HepG2 (cell line): ENCODE measurements around the gene GPATCH8. TPM values are rescaled to one million over a fixed set of nuclear protein-coding genes. Genes with fewer than 3 reads are reported as not detected.
"Not testable (repeated sequence)": the region's sequence is repeated elsewhere in the genome, so short reads cannot be mapped to it uniquely, and the experiment has no call there.

Experiments used
- ATAC-seq: fragments of 200-7000 bp; cut with Tn5 transposase; 3 replicates; pipeline ENCODE4 v1.9.1; 2020; ENCODE audit warnings: mild to moderate bottlenecking, moderate library complexity
- BruUV-seq: library from RNA; stranded (reverse); fragments of 400-500 nt; replicated peaks from 2 replicates; lab custom pipeline; 2021; lab: Mats Ljungman, UMichigan
- CTCF ChIA-PET: fragments of 300-600 bp; formaldehyde crosslinking; extraction: SDS; loops from one replicate; lab custom pipeline; 2021; ENCODE audit warnings: low total read pairs, inconsistent platforms, low intra/inter-chr PET ratio; lab: Yijun Ruan, JAX
- POLR2A ChIA-PET: fragments of 350-600 bp; sonication (Branson Sonifier 250); formaldehyde crosslinking; loops from one replicate; lab custom pipeline; 2020; ENCODE audit warnings: antibody characterized with exemption, inconsistent platforms; lab: Yijun Ruan, JAX
- DNase-seq: peaks from one replicate; pipeline ENCODE4 v3.0.0-alpha.2; 2015; ENCODE audit warnings: low spot score
- FAIRE-seq: peaks from 3 replicates; lab custom pipeline; 2011; peaks lifted over from hg19 to GRCh38; lab: Jason Lieb, UNC
- H2AFZ ChIP-seq: one replicate; pipeline ENCODE4 v1.6.1; 2011; ENCODE audit warnings: low read length, inconsistent platforms
- H3K27ac ChIP-seq: fragments of 300-600 bp; 3 replicates; pipeline ENCODE4 v1.8.0; 2011; ENCODE audit warnings: mixed run types, mild to moderate bottlenecking, mixed read lengths, low read length, inconsistent platforms; ENCODE audit not compliant: insufficient read depth; ENCODE audit errors: extremely low read length
- H3K27me3 ChIP-seq, 2 experiments: fragments of 200-600 bp in 1 of 2; 2 replicates in 1 of 2; 3 replicates in 1 of 2; pipeline versions ENCODE4 v1.6.0 to v1.8.0; 2011; ENCODE audit warnings: low read length in 2 of 2, mild to moderate bottlenecking in 2 of 2, moderate library complexity in 2 of 2, inconsistent platforms in 1 of 2; ENCODE audit not compliant: insufficient read depth in 2 of 2, control insufficient read depth in 1 of 2
- H3K36me3 ChIP-seq, 2 experiments: fragments of 200-600 bp in 1 of 2; replicated peaks in 1 of 2; 2 replicates in 1 of 2; 3 replicates in 1 of 2; pipeline versions ENCODE4 v1.5.1 to v1.8.0; 2011; ENCODE audit warnings: low read length in 2 of 2, inconsistent platforms in 1 of 2; ENCODE audit not compliant: insufficient read depth in 2 of 2, control insufficient read depth in 1 of 2
- H3K4me1 ChIP-seq: 2 replicates; pipeline ENCODE4 v1.5.1; 2012; ENCODE audit warnings: low read length, inconsistent platforms; ENCODE audit not compliant: insufficient read depth
- H3K4me2 ChIP-seq: 2 replicates; pipeline ENCODE4 v1.6.0; 2011; ENCODE audit warnings: low read depth, low read length, inconsistent platforms
- H3K4me3 ChIP-seq, 3 experiments: fragments of 200-600 bp in 1 of 3; sonication (generic), shearing (Covaris generic) in 1 of 3; replicated peaks in 1 of 3; 2 replicates each; pipeline ENCODE4 v1.5.1; 2011 to 2016; ENCODE audit warnings: low read length in 3 of 3, inconsistent platforms in 2 of 3, low read depth in 2 of 3, mild to moderate bottlenecking in 2 of 3, control low read depth in 1 of 3, mixed read lengths in 1 of 3; ENCODE audit not compliant: insufficient read depth in 1 of 3
- H3K79me2 ChIP-seq: one replicate; pipeline ENCODE4 v1.6.1; 2011; ENCODE audit warnings: low read length, inconsistent platforms; ENCODE audit not compliant: insufficient read depth
- H3K9ac ChIP-seq: 2 replicates; pipeline ENCODE4 v1.6.0; 2011; ENCODE audit warnings: mild to moderate bottlenecking, low read depth, low read length, inconsistent platforms; ENCODE audit not compliant: insufficient read depth
- H3K9me3 ChIP-seq: 2 replicates; pipeline ENCODE4 v1.5.1; 2012; ENCODE audit warnings: mild to moderate bottlenecking, low read length
- H4K20me1 ChIP-seq: 2 replicates; pipeline ENCODE4 v1.6.0; 2011; ENCODE audit warnings: inconsistent platforms, mild to moderate bottlenecking, low read length, moderate library complexity; ENCODE audit not compliant: insufficient read depth
- CEBPB ChIP-seq: IDR thresholded peaks from 2 replicates; pipeline ENCODE4 v1.6.1; 2011; ENCODE audit warnings: low read depth, low read length, improper control_type of control experiment, borderline replicate concordance
- CEBPG ChIP-seq: IDR thresholded peaks from 2 replicates; pipeline ENCODE4 v1.6.1; 2016
- CREB1 ChIP-seq, 2 experiments: fragments of 450-650 bp in 1 of 2; IDR thresholded peaks; 2 replicates each; pipeline ENCODE4 v1.6.1; 2016 to 2017; ENCODE audit warnings: control low read depth in 1 of 2, mild to moderate bottlenecking in 1 of 2, missing compliant biosample characterization in 1 of 2, missing genetic modification characterization in 1 of 2
- FOSL2 ChIP-seq: sonication (generic); formaldehyde crosslinking; IDR thresholded peaks from 2 replicates; pipeline ENCODE4 v1.4.0; 2020; ENCODE audit warnings: missing genetic modification reagents
- GATAD2A ChIP-seq: IDR thresholded peaks from 2 replicates; pipeline ENCODE4 v1.6.1; 2016
- HDAC1 ChIP-seq: sonication (generic); formaldehyde crosslinking; IDR thresholded peaks from 2 replicates; pipeline ENCODE4 v1.5.1; 2020; ENCODE audit warnings: mild to moderate bottlenecking, missing genetic modification reagents
- HNF4A ChIP-seq: sonication (generic); formaldehyde crosslinking; IDR thresholded peaks from 2 replicates; pipeline ENCODE4 v1.4.0; 2020; ENCODE audit warnings: missing genetic modification reagents
- HOXA3 ChIP-seq: sonication (generic); formaldehyde crosslinking; IDR thresholded peaks from 2 replicates; pipeline ENCODE4 v1.5.0; 2020; ENCODE audit warnings: missing genetic modification reagents
- KAT8 ChIP-seq: IDR thresholded peaks from 2 replicates; pipeline ENCODE4 v1.6.1; 2016; ENCODE audit warnings: missing genetic modification reagents, missing compliant biosample characterization
- POLR2A ChIP-seq, 2 experiments: IDR thresholded peaks; 2 replicates each; pipeline ENCODE4 v1.6.1; 2011; ENCODE audit warnings: low read depth in 2 of 2, low read length in 2 of 2, mild to moderate bottlenecking in 1 of 2, moderate library complexity in 1 of 2; ENCODE audit not compliant: insufficient read depth in 1 of 2
- SAP130 ChIP-seq: IDR thresholded peaks from 2 replicates; pipeline ENCODE4 v1.6.1; 2016; ENCODE audit warnings: low read depth
- YEATS2 ChIP-seq: sonication (generic); formaldehyde crosslinking; IDR thresholded peaks from 2 replicates; pipeline ENCODE4 v1.4.0; 2020; ENCODE audit warnings: missing genetic modification reagents, borderline replicate concordance
- ZFP37 ChIP-seq: sonication (generic); formaldehyde crosslinking; IDR thresholded peaks from 2 replicates; pipeline ENCODE4 v1.4.0; 2020; ENCODE audit warnings: missing genetic modification reagents, borderline replicate concordance
- ZFX ChIP-seq: sonication (generic); formaldehyde crosslinking; IDR thresholded peaks from 2 replicates; pipeline ENCODE4 v1.4.0; 2020; ENCODE audit warnings: mild to moderate bottlenecking, low read depth, missing genetic modification reagents, moderate library complexity
- ZFY ChIP-seq: sonication (generic); formaldehyde crosslinking; IDR thresholded peaks from 2 replicates; pipeline ENCODE4 v1.4.0; 2020; ENCODE audit warnings: missing genetic modification reagents
- ZNF121 ChIP-seq: sonication (generic); formaldehyde crosslinking; IDR thresholded peaks from 2 replicates; pipeline ENCODE4 v1.5.0; 2020; ENCODE audit warnings: mild to moderate bottlenecking, missing genetic modification reagents
- ZNF460 ChIP-seq: sonication (generic); formaldehyde crosslinking; IDR thresholded peaks from 2 replicates; pipeline ENCODE4 v1.5.1; 2020; ENCODE audit warnings: missing genetic modification reagents, mild to moderate bottlenecking, borderline replicate concordance
- ZSCAN25 ChIP-seq: sonication (generic); formaldehyde crosslinking; IDR thresholded peaks from 2 replicates; pipeline ENCODE4 v1.8.0; 2022; ENCODE audit warnings: mild to moderate bottlenecking, missing genetic modification reagents
- WGBS: methylation state at CpG from one replicate; pipeline ENCODE4 v1.1.6; 2017; ENCODE audit warnings: low lambda C conversion rate; 5-methylcytosine and 5-hydroxymethylcytosine counted together
- in situ Hi-C: cut with HindIII; loops from 2 replicates; pipeline ENCODE4 v1.10.0; 2017; ENCODE audit warnings: low pct_unique_long_range_greater_than_20kb; ENCODE audit not compliant: extremely low pct_ligation_motif_present
- intact Hi-C: fragments of 100-400 bp; cut with micrococcal nuclease; formaldehyde crosslinking; loops from one replicate; pipeline ENCODE4 v1.10.0; 2022; ENCODE audit not compliant: unreplicated experiment
- polyA plus RNA-seq, 8 experiments: library from polyadenylated mRNA; depleted of rRNA in 3 of 8; stranded (reverse) in 7 of 8; unstranded in 1 of 8; fragments of >200 nt; fragmentation: Illumina TruSeq in 4 of 8; extraction: Trizol in 4 of 8; gene quantifications; 2 replicates each; pipeline versions ENCODE4 v1.2.1 to v1.2.3, GENCODE V29; 2011 to 2016; ENCODE audit warnings: low read depth in 4 of 8, missing spikeins in 1 of 8, mixed read lengths in 1 of 8; ENCODE audit not compliant: insufficient read depth in 1 of 8
- total RNA-seq, 5 experiments: library from RNA; depleted of rRNA; stranded (reverse); fragments of >200 nt; fragmentation: Illumina TruSeq; extraction: Trizol; gene quantifications; 2 replicates each; pipeline ENCODE4 v1.2.3, GENCODE V29; 2016; ENCODE audit warnings: low read depth in 1 of 5
- TF ChIP-seq, protein P1 (sequence below): sonication (generic); formaldehyde crosslinking; conservative IDR thresholded peaks from 2 replicates; pipeline ENCODE4 v1.4.0; 2020; ENCODE audit warnings: mild to moderate bottlenecking, missing genetic modification reagents, moderate library complexity

Gene GPATCH8
- total and polyA plus RNA-seq, 2 of the 13 experiments (the other 11 are each of a cell fraction or from before 2014, with no cell fraction given), result 20.7 to 21.5 TPM

DNA sequence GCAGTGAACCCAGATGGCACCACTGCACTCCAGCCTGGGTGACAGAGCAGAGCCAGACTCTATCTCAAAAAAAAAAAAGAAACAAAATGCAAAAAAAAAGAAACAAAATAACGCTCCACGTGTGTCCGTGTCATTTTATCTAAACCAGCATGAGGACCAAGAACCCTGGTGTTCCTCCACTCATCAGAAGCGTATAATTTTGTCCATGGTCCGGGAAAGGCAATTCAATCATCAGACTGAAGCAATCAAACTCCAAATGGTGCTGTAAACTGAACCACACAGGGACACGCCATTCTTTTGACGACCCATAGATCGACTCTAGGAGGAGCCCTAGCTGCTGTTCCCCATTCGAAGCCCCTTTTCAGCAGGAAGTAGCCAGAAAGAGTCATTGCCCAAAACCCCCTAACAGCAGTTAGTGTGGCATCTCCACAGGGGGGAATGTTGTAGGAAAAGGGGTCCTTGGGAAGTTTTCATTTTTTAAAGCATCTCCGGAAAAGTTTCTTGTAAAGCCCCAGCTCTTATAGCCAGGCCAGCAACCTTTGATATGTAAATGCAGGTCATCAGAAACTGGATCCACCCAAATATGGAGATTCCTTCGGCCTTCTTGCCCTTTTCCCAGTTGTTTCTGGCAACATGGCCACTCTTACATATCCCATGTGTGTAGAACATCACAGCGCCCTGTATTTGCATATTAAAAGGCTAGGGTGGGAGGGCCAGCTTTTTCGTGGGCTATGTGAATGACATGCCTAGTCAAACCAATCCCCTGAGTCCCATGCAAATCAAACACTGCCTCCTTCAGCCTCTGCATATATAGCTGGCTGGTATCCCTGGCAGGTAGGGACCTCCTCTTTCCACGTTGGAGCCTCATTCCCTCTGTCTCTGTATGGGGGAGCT is 8.3 kb upstream of the GPATCH8 start (continued):
- TF ChIP-seq FOSL2 (CRISPR knock-in tag), result 0 out of 2 replicates have a peak, but pooled peaks have one; percentile 9

DNA sequence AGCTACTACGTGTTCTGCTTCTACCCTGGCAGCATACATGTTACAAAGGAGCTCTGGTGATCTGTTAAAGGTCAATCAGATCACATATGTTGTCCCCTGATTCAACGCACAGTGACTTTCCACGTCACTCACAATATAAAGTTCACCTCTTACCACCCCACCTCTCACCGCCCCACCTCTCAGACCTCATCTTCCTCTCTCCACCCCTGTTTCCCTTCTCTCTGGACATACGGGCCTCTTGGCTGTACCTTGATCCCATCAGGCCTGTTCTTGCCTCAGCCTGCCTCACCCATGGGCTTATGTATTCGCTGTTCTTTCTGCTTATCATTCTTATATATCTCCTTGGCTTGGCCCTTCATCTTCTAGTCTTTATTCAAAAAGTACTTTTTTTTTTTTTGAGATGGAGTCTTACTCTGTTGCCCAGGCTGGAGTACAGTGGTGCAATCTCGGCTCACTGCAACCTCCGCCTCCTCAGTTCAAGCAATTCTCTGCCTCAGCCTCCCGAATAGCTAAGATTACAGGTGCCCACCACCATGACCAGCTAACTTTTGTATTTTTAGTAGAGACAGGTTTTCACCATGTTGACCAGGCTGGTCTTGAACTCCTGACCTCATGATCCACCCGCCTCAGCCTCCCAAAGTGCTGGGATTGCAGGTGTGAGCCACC is 3.9 kb upstream of the GPATCH8 start:
- ATAC-seq (0 out of 3 replicates have a peak, but pooled peaks have one; percentile 9), DNase-seq (peak; percentile 51)
- Histone ChIP-seq H3K79me2 (peaks cover 11% of the 10 kb centered on the region), H3K4me2 (peak overlapping the region; percentile 73), H3K4me1 (peaks cover 69% of the 10 kb centered on the region), H3K9ac (peak overlapping the region; percentile 31; the same call in 1 of the 2 replicates), H3K4me3 (peak overlapping the region in 2 of 3 experiments; percentile 1 to 14; a peak in 1 of 6 replicates), H2AFZ (peak overlapping the region; percentile 98)
- BruUV-seq; H3K27me3 ChIP-seq; H4K20me1 ChIP-seq; FAIRE-seq; H3K36me3 ChIP-seq; CTCF ChIA-PET; H3K9me3 ChIP-seq; intact Hi-C loops; H3K27ac ChIP-seq; in situ Hi-C loops; TF ChIP-seq CREB1 (CRISPR knock-in tag; IDR thresholded peaks at IDR 0.05): not testable (repeated sequence)
- WGBS, result 39% methylated on average over 10 of the region's 10 CpGs
- POLR2A ChIA-PET, result interaction anchor here (0.6 to 2.7 kb wide), 2 partner anchors 16 to 261 kb away, joined by 3 to 6 read pairs; no protein-coding TSS in a partner anchor
- TF ChIP-seq ZNF460 (CRISPR knock-in tag), result peak; percentile 67
- TF ChIP-seq ZFP37 (CRISPR knock-in tag), result 0 out of 2 replicates have a peak, but pooled peaks have one; percentile 40
- TF ChIP-seq ZFX (CRISPR knock-in tag), result peak; percentile 71
- TF ChIP-seq SAP130 (CRISPR knock-in tag), result peak; percentile 38
- peak in 1 of 2 experiments; percentile 29; a peak in 1 of 4 replicates for TF ChIP-seq POLR2A (IDR thresholded peaks at IDR 0.05; ENCODE audit: insufficient read depth in 1 of 2, low read depth in 2 of 2, low read length in 2 of 2)
- peak; percentile 33; the same call in 1 of the 2 replicates for TF ChIP-seq ZFY
- peak; percentile 21; the same call in 1 of the 2 replicates for TF ChIP-seq CEBPG (CRISPR knock-in tag)
- TF ChIP-seq, protein P1, sequence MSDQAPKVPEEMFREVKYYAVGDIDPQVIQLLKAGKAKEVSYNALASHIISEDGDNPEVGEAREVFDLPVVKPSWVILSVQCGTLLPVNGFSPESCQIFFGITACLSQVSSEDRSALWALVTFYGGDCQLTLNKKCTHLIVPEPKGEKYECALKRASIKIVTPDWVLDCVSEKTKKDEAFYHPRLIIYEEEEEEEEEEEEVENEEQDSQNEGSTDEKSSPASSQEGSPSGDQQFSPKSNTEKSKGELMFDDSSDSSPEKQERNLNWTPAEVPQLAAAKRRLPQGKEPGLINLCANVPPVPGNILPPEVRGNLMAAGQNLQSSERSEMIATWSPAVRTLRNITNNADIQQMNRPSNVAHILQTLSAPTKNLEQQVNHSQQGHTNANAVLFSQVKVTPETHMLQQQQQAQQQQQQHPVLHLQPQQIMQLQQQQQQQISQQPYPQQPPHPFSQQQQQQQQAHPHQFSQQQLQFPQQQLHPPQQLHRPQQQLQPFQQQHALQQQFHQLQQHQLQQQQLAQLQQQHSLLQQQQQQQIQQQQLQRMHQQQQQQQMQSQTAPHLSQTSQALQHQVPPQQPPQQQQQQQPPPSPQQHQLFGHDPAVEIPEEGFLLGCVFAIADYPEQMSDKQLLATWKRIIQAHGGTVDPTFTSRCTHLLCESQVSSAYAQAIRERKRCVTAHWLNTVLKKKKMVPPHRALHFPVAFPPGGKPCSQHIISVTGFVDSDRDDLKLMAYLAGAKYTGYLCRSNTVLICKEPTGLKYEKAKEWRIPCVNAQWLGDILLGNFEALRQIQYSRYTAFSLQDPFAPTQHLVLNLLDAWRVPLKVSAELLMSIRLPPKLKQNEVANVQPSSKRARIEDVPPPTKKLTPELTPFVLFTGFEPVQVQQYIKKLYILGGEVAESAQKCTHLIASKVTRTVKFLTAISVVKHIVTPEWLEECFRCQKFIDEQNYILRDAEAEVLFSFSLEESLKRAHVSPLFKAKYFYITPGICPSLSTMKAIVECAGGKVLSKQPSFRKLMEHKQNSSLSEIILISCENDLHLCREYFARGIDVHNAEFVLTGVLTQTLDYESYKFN (CRISPR knock-in tag), result peak; percentile 47
- TF ChIP-seq YEATS2, result 0 out of 2 replicates have a peak, but pooled peaks have one; percentile 45
- peak; percentile 78 for TF ChIP-seq HNF4A (CRISPR knock-in tag)
- TF ChIP-seq ZSCAN25, result peak; percentile 84
- TF ChIP-seq CREB1 (IDR thresholded peaks at IDR 0.05), result peak; percentile 55; the same call in 1 of the 2 replicates
- TF ChIP-seq KAT8 (CRISPR knock-in tag), result 0 out of 2 replicates have a peak, but pooled peaks have one; percentile 41
- peak; percentile 69 for TF ChIP-seq ZNF121 (CRISPR knock-in tag)
- peak; percentile 13; the same call in 1 of the 2 replicates for TF ChIP-seq CEBPB
- peak; percentile 48; the same call in 1 of the 2 replicates for TF ChIP-seq GATAD2A
- TF ChIP-seq HOXA3 (CRISPR knock-in tag), result peak; percentile 1; the same call in 1 of the 2 replicates
- TF ChIP-seq HDAC1 (CRISPR knock-in tag), result peak; percentile 26; the same call in 1 of the 2 replicates
